IMR-90 (cell line): ENCODE data around the gene B3GALT6. TPM values are rescaled to one million over a fixed set of nuclear protein-coding genes. Genes with fewer than 3 reads are reported as not detected.

Experiments used
- ATAC-seq: fragments of 200-7000 bp; cut with Tn5 transposase; 2 replicates; pipeline ENCODE4 v1.9.1; 2020; ENCODE audit warnings: low read depth, mild to moderate bottlenecking, moderate library complexity
- BruUV-seq: library from RNA; stranded (reverse); fragments of 400-500 nt; replicated peaks from 2 replicates; lab custom pipeline; 2021; lab: Mats Ljungman, UMichigan
- CTCF ChIA-PET: fragments of 300-600 bp; formaldehyde crosslinking; extraction: SDS; loops from one replicate; lab custom pipeline; 2021; ENCODE audit warnings: antibody characterized with exemption; lab: Yijun Ruan, JAX
- POLR2A ChIA-PET: fragments of 300-600 bp; sonication (Branson Sonifier 250); formaldehyde crosslinking; loops from one replicate; lab custom pipeline; 2022; ENCODE audit warnings: antibody characterized with exemption; ENCODE audit not compliant: unreplicated experiment; lab: Charles Lee
- DNase-seq: peaks from one replicate; pipeline ENCODE4 v3.0.0; 2013
- H2AFZ ChIP-seq: replicated peaks from 2 replicates; pipeline ENCODE3; 2013; ENCODE audit warnings: low read length, mild to moderate bottlenecking; ENCODE audit not compliant: poor library complexity
- H2AK5ac ChIP-seq: 2 replicates; pipeline ENCODE4 v1.6.1; 2013; ENCODE audit warnings: low read depth, low read length, inconsistent platforms
- H2AK9ac ChIP-seq: replicated peaks from 2 replicates; pipeline ENCODE3; 2013; ENCODE audit warnings: mild to moderate bottlenecking, low read depth, low read length, moderate library complexity; ENCODE audit not compliant: poor library complexity
- H2BK120ac ChIP-seq: 2 replicates; pipeline ENCODE4 v1.6.1; 2013; ENCODE audit warnings: low read depth, low read length, inconsistent platforms
- H2BK15ac ChIP-seq: 3 replicates; pipeline ENCODE4 v1.6.1; 2013; ENCODE audit warnings: low read depth, low read length, inconsistent platforms
- H2BK20ac ChIP-seq: 2 replicates; pipeline ENCODE4 v1.6.1; 2013; ENCODE audit warnings: low read depth, mild to moderate bottlenecking, inconsistent platforms, low read length, moderate library complexity
- H2BK5ac ChIP-seq: 2 replicates; pipeline ENCODE4 v1.6.1; 2013; ENCODE audit warnings: mild to moderate bottlenecking, low read depth, low read length, inconsistent platforms; ENCODE audit not compliant: poor library complexity, severe bottlenecking
- H3K14ac ChIP-seq: replicated peaks from 2 replicates; pipeline ENCODE4 v1.6.1; 2013; ENCODE audit warnings: low read depth, low read length, inconsistent platforms
- H3K18ac ChIP-seq: 2 replicates; pipeline ENCODE4 v1.6.1; 2013; ENCODE audit warnings: low read depth, low read length, control low read depth
- H3K23ac ChIP-seq: 2 replicates; pipeline ENCODE4 v1.6.1; 2013; ENCODE audit warnings: low read depth, low read length, inconsistent platforms
- H3K27ac ChIP-seq: 2 replicates; pipeline ENCODE4 v1.5.1; 2013; ENCODE audit warnings: mild to moderate bottlenecking, control low read depth, low read length; ENCODE audit not compliant: insufficient read depth
- H3K27me3 ChIP-seq: 2 replicates; pipeline ENCODE4 v1.6.1; 2013; ENCODE audit warnings: low read length; ENCODE audit not compliant: control insufficient read depth, insufficient read depth
- H3K36me3 ChIP-seq: 2 replicates; pipeline ENCODE4 v1.6.1; 2013; ENCODE audit warnings: low read length, mixed read lengths; ENCODE audit not compliant: control insufficient read depth, insufficient read depth
- H3K4ac ChIP-seq: 2 replicates; pipeline ENCODE4 v1.6.1; 2013; ENCODE audit warnings: low read depth, low read length, inconsistent platforms
- H3K4me1 ChIP-seq: 2 replicates; pipeline ENCODE4 v1.6.1; 2013; ENCODE audit warnings: low read length, mixed read lengths; ENCODE audit not compliant: control insufficient read depth, insufficient read depth
- H3K4me2 ChIP-seq: 2 replicates; pipeline ENCODE4 v1.6.1; 2013; ENCODE audit warnings: low read depth, mild to moderate bottlenecking, control low read depth, low read length, moderate library complexity
- H3K4me3 ChIP-seq: 2 replicates; pipeline ENCODE4 v1.5.1; 2013; ENCODE audit warnings: low read depth, mild to moderate bottlenecking, control low read depth, low read length, moderate library complexity; ENCODE audit not compliant: insufficient read depth
- H3K56ac ChIP-seq: 2 replicates; pipeline ENCODE4 v1.6.1; 2013; ENCODE audit warnings: low read length, inconsistent platforms; ENCODE audit not compliant: insufficient read depth; ENCODE audit errors: extremely low read depth
- H3K79me1 ChIP-seq, 2 experiments: 2 replicates each; pipeline ENCODE4 v1.6.1; 2013; ENCODE audit warnings: low read length in 2 of 2, inconsistent platforms in 1 of 2, low read depth in 1 of 2
- H3K9ac ChIP-seq: 2 replicates; pipeline ENCODE4 v1.6.1; 2013; ENCODE audit warnings: low read depth, low read length, control low read depth
- H3K9me1 ChIP-seq: 2 replicates; pipeline ENCODE4 v1.6.1; 2013; ENCODE audit warnings: low read length, inconsistent platforms; ENCODE audit not compliant: insufficient read depth
- H3K9me3 ChIP-seq: 2 replicates; pipeline ENCODE4 v1.6.1; 2013; ENCODE audit warnings: low read length; ENCODE audit not compliant: control insufficient read depth, insufficient read depth
- H4K20me1 ChIP-seq: 2 replicates; pipeline ENCODE4 v1.6.1; 2013; ENCODE audit warnings: low read length, inconsistent platforms; ENCODE audit not compliant: insufficient read depth
- H4K5ac ChIP-seq: 2 replicates; pipeline ENCODE4 v1.6.1; 2013; ENCODE audit warnings: mild to moderate bottlenecking, low read depth, low read length, control low read depth
- H4K8ac ChIP-seq, 2 experiments: 2 replicates each; pipeline ENCODE4 v1.6.1; 2013; ENCODE audit warnings: low read depth in 2 of 2, low read length in 2 of 2, control low read depth in 1 of 2, inconsistent platforms in 1 of 2
- H4K91ac ChIP-seq: 2 replicates; pipeline ENCODE4 v1.6.1; 2013; ENCODE audit warnings: low read depth, low read length, inconsistent platforms; ENCODE audit not compliant: insufficient read depth
- BHLHE40 ChIP-seq: fragments of 150-350 bp; IDR thresholded peaks from 2 replicates; pipeline ENCODE4 v1.6.1; 2016; ENCODE audit warnings: mild to moderate bottlenecking, low read depth, low read length
- CEBPB ChIP-seq: IDR thresholded peaks from 2 replicates; pipeline ENCODE4 v1.6.1; 2012; ENCODE audit warnings: low read depth, low read length, improper control_type of control experiment
- CHD1 ChIP-seq: IDR thresholded peaks from 2 replicates; pipeline ENCODE4 v1.6.1; 2012; ENCODE audit warnings: low read depth, low read length, improper control_type of control experiment
- FOS ChIP-seq: fragments of 150-350 bp; IDR thresholded peaks from 2 replicates; pipeline ENCODE4 v1.6.1; 2016; ENCODE audit warnings: low read depth, low read length
- MAFK ChIP-seq: IDR thresholded peaks from 2 replicates; pipeline ENCODE4 v1.6.1; 2012; ENCODE audit warnings: low read depth, low read length, improper control_type of control experiment
- MAZ ChIP-seq: IDR thresholded peaks from 2 replicates; pipeline ENCODE4 v1.6.1; 2012; ENCODE audit warnings: low read depth, mild to moderate bottlenecking, low read length, improper control_type of control experiment, moderate library complexity, borderline replicate concordance
- NFE2L2 ChIP-seq: fragments of 150-350 bp; IDR thresholded peaks from 2 replicates; pipeline ENCODE4 v1.6.1; 2016; ENCODE audit warnings: low read depth, mild to moderate bottlenecking, low read length
- POLR2A ChIP-seq: IDR thresholded peaks from 2 replicates; pipeline ENCODE4 v1.6.1; 2012; ENCODE audit warnings: mild to moderate bottlenecking, low read depth, low read length
- RAD21 ChIP-seq: IDR thresholded peaks from 2 replicates; pipeline ENCODE4 v1.6.1; 2012; ENCODE audit warnings: low read length, improper control_type of control experiment
- RCOR1 ChIP-seq: IDR thresholded peaks from 2 replicates; pipeline ENCODE4 v1.6.1; 2012; ENCODE audit warnings: mild to moderate bottlenecking, low read length, improper control_type of control experiment; ENCODE audit not compliant: insufficient replicate concordance
- RFX5 ChIP-seq: IDR thresholded peaks from 2 replicates; pipeline ENCODE4 v1.8.0; 2012; ENCODE audit warnings: low read depth, mild to moderate bottlenecking, low read length, moderate library complexity
- SMC3 ChIP-seq: fragments of 150-350 bp; IDR thresholded peaks from 2 replicates; pipeline ENCODE4 v1.6.1; 2016; ENCODE audit warnings: low read depth, mild to moderate bottlenecking, antibody characterized with exemption, low read length, moderate library complexity
- WGBS, 2 experiments: methylation state at CpG; one replicate each; pipeline versions ENCODE4 v1.1.5 to v1.1.7; 2013; ENCODE audit warnings: missing lambda C conversion rate in 2 of 2; ENCODE audit not compliant: insufficient read length in 1 of 2; ENCODE audit errors: extremely low coverage in 2 of 2; 5-methylcytosine and 5-hydroxymethylcytosine counted together
- dilution Hi-C: fragments of 300-500 bp; cut with HindIII; formaldehyde crosslinking; loops from one replicate; pipeline ENCODE4 v1.14.3; 2018; ENCODE audit warnings: low sequenced_read_pairs; ENCODE audit not compliant: unreplicated experiment
- in situ Hi-C: fragments of 300-500 bp; cut with MboI; formaldehyde crosslinking; loops from 3 replicates; pipeline ENCODE4 v1.14.3; 2019; ENCODE audit warnings: low sequenced_read_pairs, inconsistent platforms, mixed read lengths
- intact Hi-C: fragments of 100-400 bp; cut with micrococcal nuclease; formaldehyde crosslinking; loops from 2 replicates; pipeline ENCODE4 v1.10.0; 2022
- polyA plus RNA-seq, 3 experiments: library from polyadenylated mRNA; depleted of rRNA; stranded (reverse); fragments of >200 nt; gene quantifications; 2 replicates each; pipeline ENCODE4 v1.2.3, GENCODE V29; 2012; ENCODE audit warnings: low replicate concordance in 1 of 3
- total RNA-seq: library from RNA; depleted of rRNA; stranded (reverse); fragments of >200 nt; gene quantifications from 2 replicates; pipeline ENCODE4 v1.2.3, GENCODE V29; 2012
- TF ChIP-seq, protein P1 (sequence below): conservative IDR thresholded peaks from 2 replicates; pipeline ENCODE4 v1.5.1; 2012; ENCODE audit warnings: mild to moderate bottlenecking, low read depth, low read length, improper control_type of control experiment
- TF ChIP-seq, protein P2 (sequence below): fragments of 150-350 bp; IDR thresholded peaks from 2 replicates; pipeline ENCODE4 v1.6.1; 2016; ENCODE audit warnings: low read depth, mild to moderate bottlenecking, low read length, moderate library complexity, borderline replicate concordance
- TF ChIP-seq, protein P3 (sequence below): fragments of 150-350 bp; IDR thresholded peaks from 2 replicates; pipeline ENCODE4 v1.6.1; 2017; ENCODE audit warnings: mild to moderate bottlenecking, antibody characterized with exemption, low read length, low read depth

The B3GALT6 gene
- total and polyA plus RNA-seq, 2 of the 4 experiments (the other 2 are of a cell fraction): 12.2 to 23.0 TPM

- Histone ChIP-seq H3K14ac (no peak overlapping the region), H3K23ac (no peak overlapping the region), H3K4me2 (no peak overlapping the region), H3K79me1 (peaks cover 11 to 70% of the 10 kb centered on the region in 2 experiments; a peak in 3 of 4 replicates), H2BK5ac (no peak overlapping the region), H3K27ac (no peak overlapping the region), H3K4me1 (peaks cover 13% of the 10 kb centered on the region; the same call in 1 of the 2 replicates), H3K9me1 (peaks cover 10% of the 10 kb centered on the region), H3K9me3 (peaks cover 3% of the 10 kb centered on the region), H4K8ac (no peak overlapping the region), H2BK20ac (no peak overlapping the region), H3K4ac (no peak overlapping the region), H3K18ac (no peak overlapping the region), H2BK120ac (no peak overlapping the region), H3K36me3 (peaks cover 49% of the 10 kb centered on the region), H3K9ac (no peak overlapping the region), H3K4me3 (no peak overlapping the region), H2BK15ac (no peak overlapping the region), H4K91ac (no peak overlapping the region), H2AK9ac (no peak overlapping the region), H3K27me3 (no peaks in the 10 kb centered on the region), H2AK5ac (no peak overlapping the region), H2AFZ (no peak overlapping the region), H3K56ac (no peak overlapping the region), H4K20me1 (peaks cover 55% of the 10 kb centered on the region), H4K5ac (no peak overlapping the region)
- TF ChIP-seq POLR2A: no peak
- TF ChIP-seq NFE2L2: no peak
- no peak for TF ChIP-seq FOS
- no peak for TF ChIP-seq SMC3
- TF ChIP-seq CHD1: no peak
- no peak for TF ChIP-seq RFX5
- TF ChIP-seq, protein P1, sequence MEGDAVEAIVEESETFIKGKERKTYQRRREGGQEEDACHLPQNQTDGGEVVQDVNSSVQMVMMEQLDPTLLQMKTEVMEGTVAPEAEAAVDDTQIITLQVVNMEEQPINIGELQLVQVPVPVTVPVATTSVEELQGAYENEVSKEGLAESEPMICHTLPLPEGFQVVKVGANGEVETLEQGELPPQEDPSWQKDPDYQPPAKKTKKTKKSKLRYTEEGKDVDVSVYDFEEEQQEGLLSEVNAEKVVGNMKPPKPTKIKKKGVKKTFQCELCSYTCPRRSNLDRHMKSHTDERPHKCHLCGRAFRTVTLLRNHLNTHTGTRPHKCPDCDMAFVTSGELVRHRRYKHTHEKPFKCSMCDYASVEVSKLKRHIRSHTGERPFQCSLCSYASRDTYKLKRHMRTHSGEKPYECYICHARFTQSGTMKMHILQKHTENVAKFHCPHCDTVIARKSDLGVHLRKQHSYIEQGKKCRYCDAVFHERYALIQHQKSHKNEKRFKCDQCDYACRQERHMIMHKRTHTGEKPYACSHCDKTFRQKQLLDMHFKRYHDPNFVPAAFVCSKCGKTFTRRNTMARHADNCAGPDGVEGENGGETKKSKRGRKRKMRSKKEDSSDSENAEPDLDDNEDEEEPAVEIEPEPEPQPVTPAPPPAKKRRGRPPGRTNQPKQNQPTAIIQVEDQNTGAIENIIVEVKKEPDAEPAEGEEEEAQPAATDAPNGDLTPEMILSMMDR: no peak
- TF ChIP-seq CEBPB: no peak
- no peak for TF ChIP-seq RAD21
- TF ChIP-seq, protein P2, sequence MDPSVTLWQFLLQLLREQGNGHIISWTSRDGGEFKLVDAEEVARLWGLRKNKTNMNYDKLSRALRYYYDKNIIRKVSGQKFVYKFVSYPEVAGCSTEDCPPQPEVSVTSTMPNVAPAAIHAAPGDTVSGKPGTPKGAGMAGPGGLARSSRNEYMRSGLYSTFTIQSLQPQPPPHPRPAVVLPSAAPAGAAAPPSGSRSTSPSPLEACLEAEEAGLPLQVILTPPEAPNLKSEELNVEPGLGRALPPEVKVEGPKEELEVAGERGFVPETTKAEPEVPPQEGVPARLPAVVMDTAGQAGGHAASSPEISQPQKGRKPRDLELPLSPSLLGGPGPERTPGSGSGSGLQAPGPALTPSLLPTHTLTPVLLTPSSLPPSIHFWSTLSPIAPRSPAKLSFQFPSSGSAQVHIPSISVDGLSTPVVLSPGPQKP: no peak
- TF ChIP-seq, protein P3, sequence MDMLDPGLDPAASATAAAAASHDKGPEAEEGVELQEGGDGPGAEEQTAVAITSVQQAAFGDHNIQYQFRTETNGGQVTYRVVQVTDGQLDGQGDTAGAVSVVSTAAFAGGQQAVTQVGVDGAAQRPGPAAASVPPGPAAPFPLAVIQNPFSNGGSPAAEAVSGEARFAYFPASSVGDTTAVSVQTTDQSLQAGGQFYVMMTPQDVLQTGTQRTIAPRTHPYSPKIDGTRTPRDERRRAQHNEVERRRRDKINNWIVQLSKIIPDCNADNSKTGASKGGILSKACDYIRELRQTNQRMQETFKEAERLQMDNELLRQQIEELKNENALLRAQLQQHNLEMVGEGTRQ: no peak
- TF ChIP-seq RCOR1: no peak
- TF ChIP-seq BHLHE40: no peak
- no peak for TF ChIP-seq MAZ
- no peak for TF ChIP-seq MAFK
- dilution Hi-C loops (no loop called here), intact Hi-C loops (no loop called here), in situ Hi-C loops (no loop called here)
- ChIA-PET POLR2A (no interaction called here), CTCF (no interaction called here)
- 98% methylated on average over 26 of the region's 30 CpGs; no CpG with 5 or more reads in 1 of the 2 experiments for WGBS, 2 experiments
- no TSS peak for BruUV-seq
- DNase-seq: no peak
- ATAC-seq: no peak
These were observed 3.9 kb upstream of the B3GALT6 start for GRCh38 chr1:1228187-1228586.
